SHP77 (cell line): ENCODE measurements around the gene VSIG8.

Source experiments
- DNase-seq, 2 experiments: peaks; one replicate each; lab custom pipeline; 2025; lab: John Stamatoyannopoulos, UW

The VSIG8 gene

DNA sequence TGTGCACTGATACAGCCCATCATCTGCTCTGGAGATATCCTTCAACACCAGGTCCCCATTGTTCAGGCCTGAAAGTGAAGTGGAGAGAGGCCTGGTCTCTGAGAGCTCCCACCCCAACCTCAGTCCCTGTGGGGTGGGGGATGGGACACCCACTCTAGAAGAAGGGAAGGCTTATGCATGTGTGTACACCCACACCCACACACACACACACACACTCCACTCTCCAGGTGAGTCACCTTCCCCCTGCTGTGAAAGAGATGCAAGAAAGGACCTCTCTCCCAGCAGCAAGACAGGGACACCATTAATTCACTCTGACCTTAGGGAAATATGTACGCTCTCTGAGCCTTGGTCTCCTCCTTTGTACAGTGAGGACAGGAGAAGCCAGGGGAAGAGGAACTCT, 5.9 kb downstream of the VSIG8 start:
- DNase-seq, result no peak

DNA sequence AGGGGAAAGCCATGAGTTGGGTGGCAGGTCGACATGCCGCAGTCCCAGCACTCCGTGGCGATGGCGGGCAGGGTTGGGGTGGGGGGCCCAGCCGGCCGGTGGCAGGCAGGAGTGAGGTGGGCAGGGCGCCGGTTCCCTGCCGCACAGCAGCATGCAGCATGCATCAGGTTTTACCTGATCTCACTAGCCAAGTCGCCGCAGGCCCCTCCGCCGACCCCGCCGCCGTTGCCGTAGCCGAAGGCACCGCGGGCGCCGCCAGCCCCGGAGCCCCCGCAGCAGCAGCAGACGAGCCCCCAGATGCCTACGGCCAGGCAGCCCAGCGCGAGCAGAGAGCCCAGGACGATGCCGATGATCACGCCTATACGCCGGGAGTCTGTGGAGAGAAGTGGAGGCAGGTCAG, 6.7 kb downstream of the VSIG8 start:
- no peak for DNase-seq

DNA sequence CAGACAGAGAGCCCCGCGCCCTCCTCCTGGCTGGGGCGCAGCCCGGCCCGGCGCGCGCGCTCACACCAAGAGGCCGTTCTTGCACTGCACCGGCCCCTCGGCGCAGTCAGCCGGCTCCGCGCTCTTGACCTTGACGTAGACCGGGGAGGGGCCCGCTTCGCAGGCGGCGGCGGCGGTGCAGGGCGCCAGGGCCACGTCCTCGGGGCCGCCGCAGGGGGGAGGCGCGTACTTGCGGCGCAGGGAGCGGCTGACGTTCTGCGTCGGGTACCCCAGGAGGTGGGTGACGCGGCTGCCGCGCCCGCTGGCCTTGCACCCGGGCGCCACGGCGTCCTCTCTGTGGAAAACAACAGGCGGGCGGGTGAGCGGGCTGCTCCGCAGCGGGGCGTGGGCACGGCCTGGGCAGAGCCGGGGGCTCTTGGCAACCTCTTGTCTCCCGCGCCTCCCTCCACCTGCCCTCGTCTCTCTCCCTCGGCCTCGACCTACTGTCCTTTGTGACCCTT, 7.7 kb downstream of the VSIG8 start:
- DNase-seq, result peak; percentile 68 to 75

DNA sequence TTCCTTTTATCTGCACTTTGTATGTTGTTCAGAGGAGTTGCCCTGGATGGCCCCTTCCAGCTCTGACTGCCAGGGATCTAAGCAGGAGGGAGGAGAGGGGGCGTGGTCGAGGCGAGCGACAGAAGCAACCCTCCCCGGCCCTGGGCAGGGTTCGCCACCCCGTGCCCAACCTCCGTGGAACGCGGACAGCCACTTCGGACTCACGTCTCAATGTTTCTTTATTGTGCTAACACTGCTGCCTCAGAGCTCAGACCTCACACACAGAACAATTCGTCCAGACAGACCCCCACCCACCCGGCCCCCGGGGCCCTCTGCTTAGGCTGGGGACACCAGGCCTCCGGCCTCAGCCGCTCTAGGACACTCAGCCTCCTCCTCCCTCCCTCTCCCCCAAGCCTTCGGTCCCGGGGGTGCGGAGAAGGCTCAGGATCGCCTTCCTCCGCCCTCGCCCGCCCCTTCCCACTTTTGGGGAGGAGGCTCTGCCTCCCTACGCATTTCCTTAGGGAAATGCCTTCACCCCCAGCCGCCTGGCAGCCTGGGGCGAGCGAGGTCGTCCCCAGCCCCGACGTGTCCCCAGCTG, 8.3 kb downstream of the VSIG8 start:
- peak; percentile 57 to 72 for DNase-seq

DNA sequence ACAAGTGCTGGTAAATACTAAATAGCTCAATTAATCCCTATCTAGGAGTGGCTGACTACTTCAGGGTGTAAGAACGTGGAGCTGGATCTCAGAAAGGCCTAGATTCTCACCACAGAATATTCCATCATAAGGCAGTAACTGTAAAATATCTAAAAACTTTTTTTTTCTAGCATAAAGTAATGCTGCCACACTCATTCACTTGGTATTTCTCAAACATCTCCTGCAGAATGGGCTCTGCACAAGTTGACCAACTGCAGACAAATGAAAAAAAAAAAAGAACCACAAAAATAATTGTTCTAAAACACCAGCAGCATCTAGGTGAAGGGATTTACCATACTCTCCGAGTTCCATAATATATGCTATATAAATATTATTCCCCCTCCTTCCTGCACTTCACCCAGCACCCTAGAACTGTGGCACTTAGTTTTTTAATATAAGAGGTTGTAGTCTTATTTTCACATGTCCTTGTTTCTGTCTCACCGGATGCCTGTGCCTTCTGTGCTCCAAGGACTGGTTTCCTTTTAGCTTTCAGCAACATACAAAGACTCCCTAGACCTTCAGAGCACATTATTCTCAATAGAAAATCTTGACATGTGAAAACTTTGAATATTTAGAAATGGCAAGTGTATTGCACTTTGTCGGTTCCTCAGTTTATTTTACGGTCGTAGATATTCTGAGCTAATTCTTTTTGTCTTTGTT, 8.9 kb downstream of the VSIG8 start:
- DNase-seq, result no peak

DNA sequence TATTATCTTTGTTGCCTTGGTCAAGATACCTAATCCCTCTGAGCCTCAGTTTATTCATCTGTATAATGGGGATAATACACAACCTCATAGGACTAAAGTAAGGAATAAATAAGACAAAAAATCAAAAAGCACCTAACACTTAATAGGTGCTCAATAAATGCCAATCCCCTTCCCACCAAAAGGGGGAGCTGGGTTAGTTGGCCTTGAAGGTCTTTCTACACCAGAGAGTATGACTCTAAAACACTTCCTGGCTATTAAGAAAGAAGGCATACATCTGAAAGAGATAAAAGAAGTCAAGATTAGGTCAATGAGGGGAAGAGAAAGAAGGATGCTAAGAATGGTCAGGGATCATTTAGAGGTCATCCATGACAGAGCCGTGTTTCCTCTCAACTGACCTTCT, 11.1 kb downstream of the VSIG8 start:
- DNase-seq, result no peak

DNA sequence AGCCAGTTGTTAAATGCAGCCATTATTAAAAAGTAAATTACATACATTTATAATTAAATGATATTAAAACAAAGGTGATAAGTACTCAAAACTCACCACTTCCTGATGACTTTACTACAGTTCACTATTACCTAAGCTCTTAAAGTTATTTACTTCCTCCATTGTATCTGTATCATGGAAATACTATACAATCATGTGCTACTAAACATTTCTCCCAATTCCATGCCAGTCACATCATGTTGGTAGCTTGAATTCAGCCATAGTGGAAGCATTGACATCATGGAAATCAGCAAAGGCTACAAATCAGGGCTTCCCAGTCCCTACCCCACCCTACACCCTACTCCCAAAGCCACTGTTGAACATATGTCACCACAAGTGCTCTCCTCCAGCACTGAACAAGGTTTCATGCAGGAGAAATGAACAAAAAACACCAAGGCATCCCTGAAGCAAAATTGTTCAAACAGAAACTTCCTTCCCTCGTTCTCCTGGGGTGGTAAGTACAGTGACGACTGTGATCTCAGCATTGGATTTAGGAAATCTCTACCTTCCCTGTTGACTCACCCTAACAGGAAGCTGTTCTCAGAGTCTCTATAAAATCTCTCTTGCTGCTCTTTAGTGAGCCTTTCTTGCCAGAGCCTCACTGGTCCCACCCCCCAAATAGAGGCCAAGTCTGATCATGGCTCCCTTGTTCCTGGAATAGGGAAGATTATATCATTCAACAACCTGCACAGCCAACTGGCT, 12.7 kb downstream of the VSIG8 start:
- DNase-seq, result no peak

DNA sequence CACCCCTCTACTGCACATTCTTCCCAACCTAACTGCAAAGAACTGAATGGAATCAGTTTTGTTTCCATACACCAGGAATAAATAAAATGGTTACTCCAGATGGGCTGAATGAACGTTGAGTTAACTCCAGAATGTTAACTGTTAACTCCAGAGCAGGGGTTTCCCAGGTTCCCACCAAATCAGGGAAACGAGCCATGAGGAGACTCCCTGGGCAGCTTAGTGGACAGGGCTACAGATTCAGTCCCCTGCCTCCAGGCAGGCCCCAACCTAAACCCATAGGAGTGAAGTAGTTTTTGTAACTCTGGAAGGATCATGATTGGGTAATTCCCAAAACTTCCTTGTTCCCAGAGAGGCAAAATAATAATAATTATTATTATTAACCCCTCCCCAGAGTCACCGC, 14.1 kb downstream of the VSIG8 start:
- no peak for DNase-seq

DNA sequence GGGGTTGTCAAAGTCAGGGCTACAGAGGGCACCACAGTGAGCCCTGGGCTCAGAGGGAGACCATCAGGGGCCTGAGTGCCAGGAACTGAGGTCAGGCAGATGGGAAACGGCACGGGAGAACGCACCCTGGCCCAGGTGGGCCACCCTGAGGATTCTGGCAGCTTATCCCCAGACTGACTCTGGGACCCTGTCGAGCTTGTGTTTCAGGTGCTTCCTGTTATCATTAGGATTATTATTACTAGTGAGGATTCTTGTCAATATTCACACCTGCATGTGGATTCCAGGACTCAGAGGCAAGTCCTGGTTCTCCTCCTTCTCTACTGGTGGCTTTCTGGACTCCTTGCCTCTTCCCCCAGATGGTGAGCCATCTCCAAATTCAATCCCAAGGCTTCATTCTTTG, 15.2 kb downstream of the VSIG8 start:
- no peak for DNase-seq

DNA sequence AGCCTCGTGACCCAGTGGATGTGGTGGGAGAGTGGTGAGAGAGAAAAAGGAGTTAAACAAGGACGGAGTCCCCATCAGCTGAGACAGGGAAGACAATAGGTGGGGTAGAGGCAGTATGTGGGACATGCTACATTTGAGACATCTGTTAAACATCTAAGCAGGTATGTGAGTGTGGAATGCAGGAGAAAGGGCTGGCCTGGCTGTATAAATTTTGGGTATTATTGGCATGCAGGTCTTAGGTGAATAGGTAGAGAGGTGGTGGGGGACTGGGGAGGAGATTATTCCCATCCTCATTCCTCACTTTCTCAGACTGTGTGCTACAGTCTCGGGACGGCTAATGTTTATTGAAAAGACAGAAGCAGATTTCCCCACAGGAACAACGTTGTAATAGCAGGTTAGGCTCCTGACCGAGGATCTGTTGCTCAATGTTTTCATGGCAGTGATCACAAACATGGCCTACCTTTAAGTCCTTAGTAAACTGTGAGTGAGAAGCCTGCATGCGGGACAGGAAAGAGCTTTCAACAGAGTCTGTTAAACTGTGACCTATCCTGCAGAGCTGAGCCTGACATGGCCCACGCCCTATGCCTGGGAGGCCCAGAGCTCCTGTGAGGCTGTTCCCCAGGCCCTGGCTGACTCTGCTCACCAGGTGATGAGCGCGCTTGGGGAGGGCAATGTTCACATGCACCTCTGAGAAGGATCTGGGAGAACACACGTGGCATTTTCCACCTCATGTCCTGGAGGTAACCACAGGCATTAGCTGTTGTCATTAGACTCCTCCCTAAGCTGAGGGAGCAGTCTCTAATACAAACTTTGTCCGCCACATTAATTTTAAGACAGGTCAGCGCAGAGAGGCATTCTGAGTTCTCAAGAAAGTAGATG, 16.5 kb downstream of the VSIG8 start:
- DNase-seq, result no peak

DNA sequence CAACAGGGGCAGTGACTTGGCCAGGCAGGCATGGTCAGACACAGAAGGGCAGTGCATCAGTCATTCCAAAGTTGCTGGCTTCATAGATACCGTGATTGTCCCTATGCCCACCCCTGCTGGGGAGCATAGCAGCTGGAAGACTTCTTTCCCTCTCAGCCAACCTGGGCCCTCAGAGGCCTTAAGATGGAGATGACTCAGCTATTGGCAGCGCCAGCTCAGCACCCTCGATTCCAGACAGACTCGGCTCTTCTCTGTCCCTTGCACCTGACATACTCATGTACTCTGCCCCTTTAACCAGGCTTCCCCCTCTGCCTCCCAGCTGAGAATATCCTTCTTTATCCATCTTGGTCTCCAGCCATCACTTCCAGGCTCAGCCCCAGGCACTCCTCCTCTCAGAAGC, 19.0 kb downstream of the VSIG8 start:
- DNase-seq, result no peak

DNA sequence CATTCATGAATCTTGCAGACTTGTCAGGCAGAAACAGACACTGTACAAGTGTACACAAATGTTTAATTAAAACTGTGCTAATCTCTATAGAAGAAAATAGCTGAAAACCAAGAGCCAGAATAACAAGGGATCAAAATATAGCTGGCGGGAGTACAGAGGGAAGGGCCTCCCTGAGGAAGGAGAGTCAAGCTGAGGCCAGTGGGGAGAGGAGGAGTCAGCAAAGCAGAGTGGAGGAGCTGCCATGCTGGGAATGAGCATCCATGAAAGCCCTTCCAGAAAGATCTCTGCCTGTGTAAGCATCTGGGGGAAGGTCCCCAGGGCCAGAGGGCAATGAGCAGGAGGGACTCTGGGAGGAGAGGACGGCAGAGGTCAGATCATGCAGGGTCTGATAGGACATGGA, 20.7 kb downstream of the VSIG8 start:
- no peak for DNase-seq

DNA sequence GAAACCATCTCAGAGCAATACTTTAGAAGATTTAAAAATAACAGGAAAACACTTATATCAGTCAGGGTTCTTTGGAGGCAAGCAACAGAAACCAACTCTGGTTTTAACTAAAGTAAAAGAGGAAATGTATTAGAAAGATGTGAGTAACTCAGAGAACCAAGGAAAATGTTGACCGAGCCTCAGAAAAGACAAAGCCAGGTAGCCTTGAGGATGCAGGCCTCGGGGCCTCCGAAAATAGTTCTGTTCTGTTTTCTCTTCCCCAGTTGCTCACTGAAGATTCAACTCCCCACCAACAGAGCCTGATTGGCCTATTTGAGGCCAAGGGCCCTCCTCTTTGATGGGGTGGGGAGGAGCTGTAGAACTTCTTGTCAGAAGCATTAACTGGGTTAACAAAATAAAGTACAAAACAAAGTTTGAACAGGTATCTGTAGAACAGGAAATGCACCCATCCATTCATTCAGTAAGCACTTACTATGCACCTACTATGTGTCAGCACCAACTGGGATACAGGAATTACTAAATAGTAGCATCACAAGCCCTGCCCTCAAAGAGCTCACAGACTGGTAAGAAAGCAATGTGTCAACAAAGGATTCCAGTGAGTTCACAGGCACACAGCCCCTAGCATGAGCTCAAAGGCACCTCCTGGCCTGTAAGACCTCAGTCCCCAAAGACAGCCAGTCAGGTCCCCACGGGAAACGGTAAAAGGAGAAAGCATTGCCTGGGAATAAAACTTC, 23.2 kb downstream of the VSIG8 start:
- no peak for DNase-seq

DNA sequence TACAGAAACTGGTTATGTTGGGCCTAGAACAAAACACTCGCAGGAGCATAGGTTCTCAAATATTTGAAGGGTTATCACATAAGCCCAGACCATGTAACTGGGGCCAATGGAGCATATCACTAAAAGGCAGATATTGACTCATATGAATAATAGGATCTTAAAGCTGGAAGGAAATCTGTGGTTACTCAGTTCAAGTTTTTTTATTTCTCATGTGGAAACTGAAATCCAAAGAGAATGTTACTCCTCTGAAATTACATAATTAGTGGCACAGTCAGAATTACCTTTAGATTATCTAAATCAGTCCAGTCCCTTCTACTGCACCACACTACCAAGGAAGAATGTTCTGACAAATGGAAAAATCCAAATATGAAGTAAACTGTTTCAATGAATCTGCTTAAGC, 23.7 kb downstream of the VSIG8 start:
- no peak for DNase-seq

DNA sequence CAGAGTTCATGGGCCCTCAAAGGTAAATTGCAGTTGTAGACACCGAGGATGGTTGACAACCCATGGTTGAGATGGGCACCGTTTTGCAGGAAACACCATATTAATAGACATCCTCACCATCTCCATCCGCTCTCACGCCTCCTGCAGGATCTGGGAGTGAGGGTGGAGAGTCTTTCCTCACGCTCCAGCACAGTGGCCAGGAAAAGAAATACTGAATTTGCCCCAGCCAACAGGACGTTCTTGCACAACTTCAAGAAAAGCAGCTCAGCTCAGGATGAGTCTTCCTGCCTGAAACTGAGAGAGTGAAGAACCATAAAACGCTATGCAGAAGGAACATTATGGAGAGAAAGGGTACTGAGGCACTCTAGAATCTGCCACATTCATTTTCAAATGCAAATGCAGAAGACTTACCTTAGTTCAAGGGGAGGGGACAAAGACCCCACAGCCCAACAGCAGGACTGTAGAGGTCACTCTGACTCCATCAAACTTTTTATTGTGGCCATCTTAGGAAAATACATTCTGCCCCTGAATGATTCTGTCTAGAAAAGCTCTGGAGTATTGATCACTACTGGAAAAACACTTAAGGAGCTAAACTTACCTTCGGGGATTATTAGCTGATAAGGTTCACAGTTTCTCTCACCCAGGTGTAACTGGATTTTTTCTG, 26.5 kb downstream of the VSIG8 start:
- no peak for DNase-seq

DNA sequence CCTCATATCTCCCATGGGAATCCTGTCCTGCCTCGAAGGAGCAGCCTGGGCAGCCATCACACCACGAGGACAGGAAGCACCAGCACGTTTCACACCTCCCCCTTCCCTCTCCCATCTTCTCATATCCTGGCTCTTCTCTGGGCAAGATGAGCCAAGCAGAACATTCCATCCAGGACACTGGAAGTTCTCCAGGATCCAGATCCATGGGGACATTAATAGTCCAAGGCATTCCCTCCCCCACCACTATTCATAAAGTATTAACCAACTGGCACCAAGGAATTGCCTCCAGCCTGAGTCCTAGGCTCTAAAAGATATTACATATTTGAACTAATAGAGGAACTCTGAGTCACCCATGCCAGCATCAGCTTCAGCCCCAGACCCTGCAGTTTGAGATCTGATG, 27.1 kb downstream of the VSIG8 start:
- DNase-seq, result no peak

DNA sequence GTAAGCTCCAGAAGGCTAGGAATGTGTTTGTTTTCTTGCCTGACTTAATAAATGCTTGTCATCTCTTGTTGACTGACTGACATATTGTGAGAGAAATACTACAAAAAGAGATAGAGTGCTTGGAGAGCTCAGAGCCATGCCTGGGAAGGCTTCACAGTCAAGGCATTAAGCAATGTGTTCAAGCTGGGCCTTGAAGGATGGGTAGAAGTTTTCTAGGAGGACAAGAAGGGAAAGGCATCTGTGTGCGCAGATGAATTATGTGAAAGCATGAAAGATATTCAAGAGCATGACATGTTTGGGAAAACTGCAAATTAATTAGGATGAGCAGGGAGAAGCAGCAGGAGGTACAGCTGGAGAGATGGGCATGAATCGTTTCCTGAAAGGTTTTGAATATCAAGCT, 30.1 kb downstream of the VSIG8 start:
- DNase-seq, result no peak

DNA sequence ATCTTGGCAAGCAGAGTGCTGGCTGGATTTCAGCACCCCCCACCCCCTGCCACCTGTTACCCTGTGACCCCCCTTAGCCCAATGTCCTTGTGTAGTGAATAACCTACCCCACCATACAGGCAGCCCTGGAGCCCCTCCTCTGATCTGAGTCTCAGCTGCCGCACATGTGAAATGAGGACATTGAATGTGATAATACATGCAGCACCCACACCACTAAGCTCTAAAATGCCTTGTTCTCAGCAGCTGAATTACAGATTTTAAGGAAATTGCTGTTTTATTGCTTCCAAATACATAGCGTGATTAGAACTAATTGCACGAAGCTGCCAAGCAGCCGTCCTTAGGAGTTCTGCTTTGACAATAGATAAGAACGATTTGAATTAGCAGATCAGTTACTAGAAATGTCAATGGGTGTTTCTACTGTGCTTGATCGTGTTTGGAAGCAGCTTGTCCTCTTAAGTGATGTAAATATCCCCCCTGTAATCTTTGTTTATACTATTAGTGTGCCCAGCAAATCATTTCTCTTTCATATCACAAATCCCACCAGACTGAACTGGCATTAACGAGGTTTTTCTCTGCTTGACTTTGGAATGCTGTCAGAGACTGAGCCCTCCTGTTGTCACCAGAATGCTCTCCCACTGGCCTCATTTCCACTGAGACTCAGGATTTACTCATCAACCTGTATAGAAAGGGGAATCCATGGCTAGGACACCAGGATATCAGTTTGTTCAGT, 30.9 kb downstream of the VSIG8 start:
- DNase-seq, result no peak

DNA sequence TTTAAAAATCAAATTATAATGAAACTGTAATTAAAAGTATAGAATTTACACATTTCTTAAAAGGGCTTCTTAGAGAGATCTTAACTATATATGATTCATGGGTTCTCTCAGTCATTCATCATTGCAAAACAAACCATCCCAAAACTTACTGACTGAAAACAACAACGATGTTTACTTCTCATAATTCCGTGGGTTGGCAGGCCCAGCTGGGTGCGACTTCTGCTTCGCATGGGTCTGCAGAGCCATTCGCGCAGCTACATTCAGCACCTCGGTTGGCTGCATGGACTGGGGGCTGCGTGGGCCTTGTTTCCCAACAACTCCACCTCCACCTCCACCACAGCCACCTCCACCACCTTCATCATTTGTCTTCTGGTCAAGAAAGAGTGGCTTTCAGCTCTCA, 31.7 kb downstream of the VSIG8 start:
- DNase-seq, result no peak

DNA sequence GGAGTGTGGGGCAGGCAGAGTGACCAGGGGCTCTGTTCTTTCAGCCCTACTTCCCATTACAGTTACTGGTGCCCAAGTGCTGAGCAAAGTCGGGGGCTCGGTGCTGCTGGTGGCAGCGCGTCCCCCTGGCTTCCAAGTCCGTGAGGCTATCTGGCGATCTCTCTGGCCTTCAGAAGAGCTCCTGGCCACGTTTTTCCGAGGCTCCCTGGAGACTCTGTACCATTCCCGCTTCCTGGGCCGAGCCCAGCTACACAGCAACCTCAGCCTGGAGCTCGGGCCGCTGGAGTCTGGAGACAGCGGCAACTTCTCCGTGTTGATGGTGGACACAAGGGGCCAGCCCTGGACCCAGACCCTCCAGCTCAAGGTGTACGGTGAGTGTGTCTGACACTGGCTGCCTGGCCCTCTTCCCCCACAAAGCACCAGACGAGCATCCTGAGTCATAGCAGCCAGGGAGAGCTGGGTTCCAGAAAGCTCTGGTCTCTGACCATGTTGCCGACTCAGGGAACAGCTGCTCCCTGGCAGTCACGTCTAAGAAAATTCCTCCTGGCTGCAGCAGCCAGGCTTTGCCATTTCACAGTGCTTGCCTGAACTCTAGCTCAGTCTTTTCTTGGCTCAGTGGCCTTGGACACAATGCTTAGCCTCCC, 32.5 kb downstream of the VSIG8 start:
- DNase-seq, result no peak
